K562 (cell line): ENCODE results near the gene USP10.

Experiments
- DPF2 ChIP-seq: fragments of 450-650 bp; IDR thresholded peaks from 2 replicates; pipeline ENCODE4 v1.6.1; 2016
- ETV5 ChIP-seq: sonication (generic); formaldehyde crosslinking; IDR thresholded peaks from 2 replicates; pipeline ENCODE4 v1.4.0; 2020; ENCODE audit warnings: low read depth, mild to moderate bottlenecking, missing genetic modification reagents
- EZH2 ChIP-seq: IDR thresholded peaks from 2 replicates; pipeline ENCODE4 v1.6.1; 2012; ENCODE audit warnings: low read depth, mild to moderate bottlenecking, inconsistent platforms, low read length, borderline replicate concordance
- FOXA1 ChIP-seq: fragments of 450-650 bp; IDR thresholded peaks from 2 replicates; pipeline ENCODE4 v1.6.1; 2016; ENCODE audit warnings: mild to moderate bottlenecking, borderline replicate concordance
- GATA2 ChIP-seq: sonication (generic); formaldehyde crosslinking; IDR thresholded peaks from 2 replicates; pipeline ENCODE4 v1.4.0; 2020; ENCODE audit warnings: mild to moderate bottlenecking, missing genetic modification reagents
- POLR2AphosphoS5 ChIP-seq: IDR thresholded peaks from 2 replicates; pipeline ENCODE4 v1.6.1; 2011; ENCODE audit warnings: mild to moderate bottlenecking, low read depth, low read length, moderate library complexity; ENCODE audit not compliant: control insufficient read depth, insufficient read depth
- ZEB2 ChIP-seq: fragments of 450-650 bp; IDR thresholded peaks from 2 replicates; pipeline ENCODE4 v1.6.1; 2016
- ZNF431 ChIP-seq: sonication (generic); formaldehyde crosslinking; IDR thresholded peaks from 2 replicates; pipeline ENCODE4 v1.8.0; 2022; ENCODE audit warnings: mild to moderate bottlenecking, missing genetic modification reagents
- TF ChIP-seq, protein P1 (sequence below): sonication (generic); formaldehyde crosslinking; IDR thresholded peaks from 2 replicates; pipeline ENCODE4 v1.8.1; 2022; ENCODE audit warnings: missing genetic modification reagents
- TF ChIP-seq, protein P2 (sequence below), 3 experiments: IDR thresholded peaks in 2 of 3; conservative IDR thresholded peaks in 1 of 3; 2 replicates each; pipeline ENCODE4 v1.5.1; 2011 to 2012; ENCODE audit warnings: low read length in 3 of 3, mild to moderate bottlenecking in 3 of 3, control low read depth in 2 of 3, improper control_type of control experiment in 1 of 3, inconsistent platforms in 1 of 3, low read depth in 1 of 3, mixed read lengths in 1 of 3, moderate library complexity in 1 of 3; ENCODE audit not compliant: insufficient read depth in 2 of 3

DNA sequence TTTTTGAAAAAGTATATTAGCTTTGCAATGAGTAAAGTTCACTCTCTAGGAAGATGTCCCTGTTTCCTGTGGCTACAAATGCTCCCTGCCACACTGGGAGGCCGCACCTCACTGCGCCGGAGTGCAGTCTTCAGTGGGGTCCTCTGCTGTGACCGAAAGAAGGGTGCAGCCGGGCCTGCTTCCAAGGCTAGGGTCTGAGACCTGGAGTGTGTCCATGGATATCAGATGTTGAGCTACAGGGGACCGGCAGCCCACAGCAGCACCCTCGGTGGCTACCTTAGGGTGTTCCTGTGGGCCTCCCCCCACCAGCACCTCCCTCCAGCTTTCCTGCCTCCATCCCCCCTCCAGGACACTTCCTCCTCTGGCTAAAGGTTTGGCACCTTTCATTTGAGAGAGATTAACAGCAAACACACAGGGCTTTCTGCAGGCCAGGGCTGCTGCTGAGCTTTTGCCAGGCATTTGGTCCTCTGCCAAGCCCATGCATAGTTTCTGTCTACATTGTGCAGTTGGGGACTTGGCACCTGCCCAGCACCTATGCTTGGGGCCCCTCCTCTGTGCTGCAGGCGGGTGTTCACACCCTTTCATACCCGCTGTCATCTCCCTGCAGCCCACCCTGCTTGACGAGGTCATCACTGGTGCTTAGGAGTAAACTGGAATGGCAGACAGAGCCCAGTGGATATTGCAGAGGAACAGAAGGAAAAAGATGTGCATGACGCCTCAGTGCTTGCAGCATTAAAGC lies 86.2 kb downstream of the USP10 start:
- TF ChIP-seq, protein P1, sequence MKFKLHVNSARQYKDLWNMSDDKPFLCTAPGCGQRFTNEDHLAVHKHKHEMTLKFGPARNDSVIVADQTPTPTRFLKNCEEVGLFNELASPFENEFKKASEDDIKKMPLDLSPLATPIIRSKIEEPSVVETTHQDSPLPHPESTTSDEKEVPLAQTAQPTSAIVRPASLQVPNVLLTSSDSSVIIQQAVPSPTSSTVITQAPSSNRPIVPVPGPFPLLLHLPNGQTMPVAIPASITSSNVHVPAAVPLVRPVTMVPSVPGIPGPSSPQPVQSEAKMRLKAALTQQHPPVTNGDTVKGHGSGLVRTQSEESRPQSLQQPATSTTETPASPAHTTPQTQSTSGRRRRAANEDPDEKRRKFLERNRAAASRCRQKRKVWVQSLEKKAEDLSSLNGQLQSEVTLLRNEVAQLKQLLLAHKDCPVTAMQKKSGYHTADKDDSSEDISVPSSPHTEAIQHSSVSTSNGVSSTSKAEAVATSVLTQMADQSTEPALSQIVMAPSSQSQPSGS (CRISPR knock-in tag) = no peak
- TF ChIP-seq, protein P2, sequence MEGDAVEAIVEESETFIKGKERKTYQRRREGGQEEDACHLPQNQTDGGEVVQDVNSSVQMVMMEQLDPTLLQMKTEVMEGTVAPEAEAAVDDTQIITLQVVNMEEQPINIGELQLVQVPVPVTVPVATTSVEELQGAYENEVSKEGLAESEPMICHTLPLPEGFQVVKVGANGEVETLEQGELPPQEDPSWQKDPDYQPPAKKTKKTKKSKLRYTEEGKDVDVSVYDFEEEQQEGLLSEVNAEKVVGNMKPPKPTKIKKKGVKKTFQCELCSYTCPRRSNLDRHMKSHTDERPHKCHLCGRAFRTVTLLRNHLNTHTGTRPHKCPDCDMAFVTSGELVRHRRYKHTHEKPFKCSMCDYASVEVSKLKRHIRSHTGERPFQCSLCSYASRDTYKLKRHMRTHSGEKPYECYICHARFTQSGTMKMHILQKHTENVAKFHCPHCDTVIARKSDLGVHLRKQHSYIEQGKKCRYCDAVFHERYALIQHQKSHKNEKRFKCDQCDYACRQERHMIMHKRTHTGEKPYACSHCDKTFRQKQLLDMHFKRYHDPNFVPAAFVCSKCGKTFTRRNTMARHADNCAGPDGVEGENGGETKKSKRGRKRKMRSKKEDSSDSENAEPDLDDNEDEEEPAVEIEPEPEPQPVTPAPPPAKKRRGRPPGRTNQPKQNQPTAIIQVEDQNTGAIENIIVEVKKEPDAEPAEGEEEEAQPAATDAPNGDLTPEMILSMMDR (IDR thresholded peaks at IDR 0.05 in 2 of 3, conservative IDR thresholded peaks at IDR 0.05 in 1 of 3; ENCODE audit: insufficient read depth in 2 of 3, low read depth in 1 of 3, low read length in 3 of 3) = no peak
- TF ChIP-seq POLR2AphosphoS5 (no peak), ETV5 (CRISPR knock-in tag) (no peak), ZNF431 (CRISPR knock-in tag) (no peak), DPF2 (no peak), GATA2 (CRISPR knock-in tag) (no peak), FOXA1 (no peak), ZEB2 (no peak), EZH2 (no peak)
